Effector memory CD8-positive, alpha-beta T cell (primary cell): Measurements from ENCODE around the gene CRHR2.
"Not testable (repeated sequence)": the region's sequence is repeated elsewhere in the genome, so short reads cannot be mapped to it uniquely, and the experiment has no call there.

Source experiments
- ATAC-seq: fragments of 150-1000 bp; cut with Tn5 transposase; replicated peaks from 2 replicates; pipeline ENCODE4 v1.10.0; 2021; ENCODE audit warnings: mild to moderate bottlenecking, moderate library complexity
- DNase-seq, 3 experiments: peaks; one replicate each; pipeline ENCODE4 v3.0.0; 2021
- H3K27ac Mint-ChIP-seq, 2 donors: one replicate each; pipeline ENCODE4 v1.8.0; 2022; ENCODE audit warnings: mild to moderate bottlenecking in 2 of 2, mixed read lengths in 2 of 2, moderate library complexity in 2 of 2
- H3K27me3 Mint-ChIP-seq, 2 donors: one replicate each; pipeline ENCODE4 v1.8.0; 2022; ENCODE audit warnings: mixed read lengths in 2 of 2
- H3K36me3 Mint-ChIP-seq: one replicate; pipeline ENCODE4 v1.8.0; 2022; ENCODE audit warnings: mild to moderate bottlenecking, moderate library complexity, mixed read lengths; ENCODE audit not compliant: insufficient read depth
- H3K4me1 Mint-ChIP-seq, 2 donors: one replicate each; pipeline ENCODE4 v1.8.0; 2022; ENCODE audit warnings: low read depth in 2 of 2, mixed read lengths in 2 of 2
- H3K4me3 Mint-ChIP-seq, 2 donors: one replicate each; pipeline ENCODE4 v1.8.0; 2022; ENCODE audit warnings: mild to moderate bottlenecking in 2 of 2, mixed read lengths in 2 of 2, moderate library complexity in 2 of 2
- H3K9me3 Mint-ChIP-seq, 2 donors: one replicate each; pipeline ENCODE4 v1.8.0; 2022; ENCODE audit warnings: mixed read lengths in 2 of 2

The CRHR2 gene

GRCh38 chr7:30652698-30653641 lies 29.3 kb downstream of the CRHR2 start:
- Mint-ChIP-seq H3K4me3 (no peak overlapping the region), H3K27ac (no peak overlapping the region), H3K4me1 (no peaks in the 10 kb centered on the region)

GRCh38 chr7:30652132-30652531 lies 30.1 kb downstream of the CRHR2 start:
- DNase-seq (no peak), ATAC-seq (no peak)
- H3K36me3 Mint-ChIP-seq = no peaks in the 10 kb centered on the region
- no peak overlapping the region for H3K27ac Mint-ChIP-seq
- H3K4me3 Mint-ChIP-seq = no peak overlapping the region
- no peaks in the 10 kb centered on the region for H3K9me3 Mint-ChIP-seq
- H3K4me1 Mint-ChIP-seq = no peaks in the 10 kb centered on the region
- H3K27me3 Mint-ChIP-seq = no peaks in the 10 kb centered on the region

More at GRCh38 chr7:30652698-30653641, 29.3 kb downstream of the CRHR2 start:
- Mint-ChIP-seq H3K36me3 (no peaks in the 10 kb centered on the region), H3K27me3 (no peaks in the 10 kb centered on the region), H3K9me3 (no peaks in the 10 kb centered on the region)
- ATAC-seq (no peak), DNase-seq (no peak)

GRCh38 chr7:30650421-30650808 lies 31.8 kb downstream of the CRHR2 start:
- Mint-ChIP-seq H3K4me1 (no peaks in the 10 kb centered on the region), H3K36me3 (no peaks in the 10 kb centered on the region), H3K27ac (no peak overlapping the region), H3K9me3 (no peaks in the 10 kb centered on the region), H3K27me3 (no peaks in the 10 kb centered on the region), H3K4me3 (no peak overlapping the region)
- no peak for DNase-seq
- no peak for ATAC-seq

- ATAC-seq = no peak
- DNase-seq = no peak
- Mint-ChIP-seq H3K27me3 (no peaks in the 10 kb centered on the region), H3K36me3 (no peaks in the 10 kb centered on the region), H3K9me3 (no peaks in the 10 kb centered on the region), H3K27ac (no peak overlapping the region), H3K4me3 (no peak overlapping the region), H3K4me1 (no peaks in the 10 kb centered on the region)
Observed at GRCh38 chr7:30649717-30650420, 32.4 kb downstream of the CRHR2 start.

GRCh38 chr7:30648744-30649540 lies 33.3 kb downstream of the CRHR2 start:
- no peaks in the 10 kb centered on the region for H3K4me1 Mint-ChIP-seq
- H3K27me3 Mint-ChIP-seq = no peaks in the 10 kb centered on the region
- no peaks in the 10 kb centered on the region for H3K36me3 Mint-ChIP-seq
- H3K9me3 Mint-ChIP-seq = no peaks in the 10 kb centered on the region
- ATAC-seq = no peak
- DNase-seq = no peak
- no peak overlapping the region for H3K27ac Mint-ChIP-seq
- H3K4me3 Mint-ChIP-seq = no peak overlapping the region

- Mint-ChIP-seq H3K9me3 (no peaks in the 10 kb centered on the region), H3K27me3 (no peaks in the 10 kb centered on the region), H3K4me1 (no peaks in the 10 kb centered on the region), H3K4me3 (no peak overlapping the region), H3K36me3 (no peaks in the 10 kb centered on the region), H3K27ac (peak overlapping the region in 1 of 2 donors; percentile 38)
- no peak for DNase-seq
- no peak for ATAC-seq
Observed at GRCh38 chr7:30647589-30648364, 34.5 kb downstream of the CRHR2 start.

GRCh38 chr7:30646154-30646553 lies 36.1 kb downstream of the CRHR2 start:
- Mint-ChIP-seq H3K36me3 (no peaks in the 10 kb centered on the region), H3K4me3 (no peak overlapping the region), H3K4me1 (no peaks in the 10 kb centered on the region), H3K27me3 (no peaks in the 10 kb centered on the region), H3K9me3 (no peaks in the 10 kb centered on the region), H3K27ac (peak overlapping the region in 1 of 2 donors; percentile 10)
- DNase-seq = no peak
- ATAC-seq = no peak

- H3K4me3 Mint-ChIP-seq = no peak overlapping the region
- H3K27ac Mint-ChIP-seq = no peak overlapping the region
- no peak for ATAC-seq
- no peak for DNase-seq
- no peaks in the 10 kb centered on the region for H3K27me3 Mint-ChIP-seq
- no peaks in the 10 kb centered on the region for H3K4me1 Mint-ChIP-seq
- no peaks in the 10 kb centered on the region for H3K36me3 Mint-ChIP-seq
- no peaks in the 10 kb centered on the region for H3K9me3 Mint-ChIP-seq
Observed at GRCh38 chr7:30645661-30646060, 36.6 kb downstream of the CRHR2 start.

- Mint-ChIP-seq H3K4me3 (no peak overlapping the region), H3K4me1 (no peaks in the 10 kb centered on the region), H3K27me3 (no peaks in the 10 kb centered on the region), H3K9me3 (no peaks in the 10 kb centered on the region), H3K36me3 (no peaks in the 10 kb centered on the region), H3K27ac (peak overlapping the region in 1 of 2 donors; percentile 63)
- DNase-seq (no peak), ATAC-seq (no peak)
Observed at GRCh38 chr7:30644286-30644955, 37.8 kb downstream of the CRHR2 start.

GRCh38 chr7:30642789-30643188 lies 39.5 kb downstream of the CRHR2 start:
- no peak overlapping the region for H3K27ac Mint-ChIP-seq
- no peaks in the 10 kb centered on the region for H3K27me3 Mint-ChIP-seq
- no peaks in the 10 kb centered on the region for H3K4me1 Mint-ChIP-seq
- ATAC-seq = no peak
- H3K36me3 Mint-ChIP-seq = no peaks in the 10 kb centered on the region
- H3K4me3 Mint-ChIP-seq = no peak overlapping the region
- no peaks in the 10 kb centered on the region for H3K9me3 Mint-ChIP-seq
- no peak for DNase-seq

GRCh38 chr7:30642322-30642721 lies 39.9 kb downstream of the CRHR2 start:
- H3K27me3 Mint-ChIP-seq, DNase-seq, H3K4me1 Mint-ChIP-seq, H3K9me3 Mint-ChIP-seq, H3K4me3 Mint-ChIP-seq, ATAC-seq, H3K27ac Mint-ChIP-seq, H3K36me3 Mint-ChIP-seq: not testable (repeated sequence)

GRCh38 chr7:30635798-30636197 lies 46.5 kb downstream of the CRHR2 start:
- Mint-ChIP-seq H3K27ac (no peak overlapping the region), H3K36me3 (peaks cover 41% of the 10 kb centered on the region), H3K27me3 (no peaks in the 10 kb centered on the region), H3K4me1 (no peaks in the 10 kb centered on the region), H3K4me3 (no peak overlapping the region), H3K9me3 (no peaks in the 10 kb centered on the region)
- DNase-seq (no peak), ATAC-seq (no peak)
